ENCODE data around the gene OR52N1.

The OR52N1 gene

DNA sequence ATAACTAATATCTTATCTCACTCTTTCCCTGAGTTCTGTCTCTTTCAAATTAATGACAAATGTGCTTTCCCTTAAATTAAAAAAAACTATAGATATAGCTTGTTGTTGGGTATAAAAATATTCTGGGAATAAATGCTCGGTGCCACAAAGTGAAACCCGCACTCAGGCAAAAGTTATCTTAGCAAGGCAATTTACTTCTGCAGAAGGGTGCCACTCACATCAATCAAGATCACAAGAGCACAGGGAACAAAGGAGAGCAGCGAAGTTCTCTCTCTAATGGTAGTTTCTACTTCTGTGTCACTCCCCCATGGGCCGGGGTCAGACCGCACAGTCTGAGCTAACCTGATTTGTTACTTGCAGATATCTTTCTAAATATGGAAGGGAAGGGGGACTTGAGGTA lies 12.9 kb upstream of the OR52N1 start:
- TF ChIP-seq MAX (IDR thresholded peaks at IDR 0.05) (no peak), NFIC (IDR thresholded peaks at IDR 0.05) (no peak)

- TF ChIP-seq RAD21 (IDR thresholded peaks at IDR 0.05; ENCODE audit: low read depth) (no peak), CEBPB (IDR thresholded peaks at IDR 0.05) (no peak), YY1 (IDR thresholded peaks at IDR 0.05; ENCODE audit: low read depth) (no peak), EGR1 (IDR thresholded peaks at IDR 0.05) (no peak), FOXM1 (IDR thresholded peaks at IDR 0.05; ENCODE audit: borderline replicate concordance, low read depth) (no peak), TEAD4 (IDR thresholded peaks at IDR 0.05) (no peak), NFIC (IDR thresholded peaks at IDR 0.05) (no peak), MAX (IDR thresholded peaks at IDR 0.05) (no peak), TAF1 (IDR thresholded peaks at IDR 0.05; ENCODE audit: low read depth) (no peak), TCF12 (IDR thresholded peaks at IDR 0.05; ENCODE audit: low read depth) (no peak), ZBTB7A (IDR thresholded peaks at IDR 0.05; ENCODE audit: low read depth) (no peak), EP300 (IDR thresholded peaks at IDR 0.05; ENCODE audit: borderline replicate concordance) (no peak)
- TF ChIP-seq, protein P1, sequence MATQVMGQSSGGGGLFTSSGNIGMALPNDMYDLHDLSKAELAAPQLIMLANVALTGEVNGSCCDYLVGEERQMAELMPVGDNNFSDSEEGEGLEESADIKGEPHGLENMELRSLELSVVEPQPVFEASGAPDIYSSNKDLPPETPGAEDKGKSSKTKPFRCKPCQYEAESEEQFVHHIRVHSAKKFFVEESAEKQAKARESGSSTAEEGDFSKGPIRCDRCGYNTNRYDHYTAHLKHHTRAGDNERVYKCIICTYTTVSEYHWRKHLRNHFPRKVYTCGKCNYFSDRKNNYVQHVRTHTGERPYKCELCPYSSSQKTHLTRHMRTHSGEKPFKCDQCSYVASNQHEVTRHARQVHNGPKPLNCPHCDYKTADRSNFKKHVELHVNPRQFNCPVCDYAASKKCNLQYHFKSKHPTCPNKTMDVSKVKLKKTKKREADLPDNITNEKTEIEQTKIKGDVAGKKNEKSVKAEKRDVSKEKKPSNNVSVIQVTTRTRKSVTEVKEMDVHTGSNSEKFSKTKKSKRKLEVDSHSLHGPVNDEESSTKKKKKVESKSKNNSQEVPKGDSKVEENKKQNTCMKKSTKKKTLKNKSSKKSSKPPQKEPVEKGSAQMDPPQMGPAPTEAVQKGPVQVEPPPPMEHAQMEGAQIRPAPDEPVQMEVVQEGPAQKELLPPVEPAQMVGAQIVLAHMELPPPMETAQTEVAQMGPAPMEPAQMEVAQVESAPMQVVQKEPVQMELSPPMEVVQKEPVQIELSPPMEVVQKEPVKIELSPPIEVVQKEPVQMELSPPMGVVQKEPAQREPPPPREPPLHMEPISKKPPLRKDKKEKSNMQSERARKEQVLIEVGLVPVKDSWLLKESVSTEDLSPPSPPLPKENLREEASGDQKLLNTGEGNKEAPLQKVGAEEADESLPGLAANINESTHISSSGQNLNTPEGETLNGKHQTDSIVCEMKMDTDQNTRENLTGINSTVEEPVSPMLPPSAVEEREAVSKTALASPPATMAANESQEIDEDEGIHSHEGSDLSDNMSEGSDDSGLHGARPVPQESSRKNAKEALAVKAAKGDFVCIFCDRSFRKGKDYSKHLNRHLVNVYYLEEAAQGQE (IDR thresholded peaks at IDR 0.05; ENCODE audit: low read depth) = no peak
- TF ChIP-seq, protein P2, sequence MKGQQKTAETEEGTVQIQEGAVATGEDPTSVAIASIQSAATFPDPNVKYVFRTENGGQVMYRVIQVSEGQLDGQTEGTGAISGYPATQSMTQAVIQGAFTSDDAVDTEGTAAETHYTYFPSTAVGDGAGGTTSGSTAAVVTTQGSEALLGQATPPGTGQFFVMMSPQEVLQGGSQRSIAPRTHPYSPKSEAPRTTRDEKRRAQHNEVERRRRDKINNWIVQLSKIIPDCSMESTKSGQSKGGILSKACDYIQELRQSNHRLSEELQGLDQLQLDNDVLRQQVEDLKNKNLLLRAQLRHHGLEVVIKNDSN (IDR thresholded peaks at IDR 0.05) = no peak
Measured at GRCh38 chr11:5796541-5796940, 5.5 kb upstream of the OR52N1 start.

GRCh38 chr11:5783255-5783654 lies 7.8 kb downstream of the OR52N1 start, which contains the start of gene OR52N5:
Gene OR52N5, minus strand, starts transcription at chr11:5783355. Its CDS starts 4,721 bp downstream, at chr11:5778634.
- no peak for TF ChIP-seq ZBTB7A (IDR thresholded peaks at IDR 0.05; ENCODE audit: low read depth)
- TF ChIP-seq TAF1 (IDR thresholded peaks at IDR 0.05; ENCODE audit: low read depth) = no peak
- TF ChIP-seq TEAD4 (IDR thresholded peaks at IDR 0.05) = no peak
- TF ChIP-seq EGR1 (IDR thresholded peaks at IDR 0.05) = no peak
- no peak for TF ChIP-seq NFIC (IDR thresholded peaks at IDR 0.05)
- TF ChIP-seq EP300 (IDR thresholded peaks at IDR 0.05; ENCODE audit: borderline replicate concordance) = no peak
- no peak for TF ChIP-seq FOXM1 (IDR thresholded peaks at IDR 0.05; ENCODE audit: borderline replicate concordance, low read depth)
- TF ChIP-seq TCF12 (IDR thresholded peaks at IDR 0.05; ENCODE audit: low read depth) = no peak
- TF ChIP-seq, protein P2 (IDR thresholded peaks at IDR 0.05) = no peak
- no peak for TF ChIP-seq RAD21 (IDR thresholded peaks at IDR 0.05; ENCODE audit: low read depth)
- TF ChIP-seq, protein P1 (IDR thresholded peaks at IDR 0.05; ENCODE audit: low read depth) = no peak
- no peak for TF ChIP-seq CEBPB (IDR thresholded peaks at IDR 0.05)
- no peak for TF ChIP-seq MAX (IDR thresholded peaks at IDR 0.05)
- no peak for TF ChIP-seq YY1 (IDR thresholded peaks at IDR 0.05; ENCODE audit: low read depth)
- no peak for TF ChIP-seq CREB1 (IDR thresholded peaks at IDR 0.05; ENCODE audit: low read depth)

- no peak for TF ChIP-seq FOXM1 (IDR thresholded peaks at IDR 0.05; ENCODE audit: borderline replicate concordance, low read depth)
- no peak for TF ChIP-seq TAF1 (IDR thresholded peaks at IDR 0.05; ENCODE audit: low read depth)
- no peak for TF ChIP-seq YY1 (IDR thresholded peaks at IDR 0.05; ENCODE audit: low read depth)
- TF ChIP-seq CEBPB (IDR thresholded peaks at IDR 0.05) = no peak
- TF ChIP-seq NFIC (IDR thresholded peaks at IDR 0.05) = no peak
- TF ChIP-seq EGR1 (IDR thresholded peaks at IDR 0.05) = no peak
- TF ChIP-seq TCF12 (IDR thresholded peaks at IDR 0.05; ENCODE audit: low read depth) = no peak
Measured at GRCh38 chr11:5767056-5767455, 24.0 kb downstream of the OR52N1 start.

DNA sequence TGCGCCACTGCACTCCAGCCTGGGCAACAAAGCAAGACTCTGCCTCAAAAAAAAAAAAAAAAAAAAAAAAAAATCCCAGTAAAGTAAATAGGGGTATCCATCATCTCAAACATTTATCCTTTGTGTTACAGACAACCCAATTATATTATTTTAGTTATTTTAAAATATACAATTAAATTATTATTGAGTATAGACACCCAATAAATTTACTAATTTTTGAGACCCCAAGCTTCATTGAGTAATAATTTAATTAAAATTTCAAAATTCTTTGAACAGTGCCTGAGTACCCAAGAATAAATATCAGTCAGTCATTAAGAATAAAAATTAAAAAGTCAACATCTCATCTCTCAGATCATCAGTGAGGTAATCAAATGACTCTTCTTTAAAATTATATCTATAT lies 37.1 kb downstream of the OR52N1 start, which contains the start of gene OR52N4:
OR52N4 (plus strand) TSS at position 301 of the 400 bp plus-strand sequence. CDS start 498 bp downstream, outside the sequence.
- TF ChIP-seq CREB1 (IDR thresholded peaks at IDR 0.05; ENCODE audit: low read depth) (no peak), EGR1 (IDR thresholded peaks at IDR 0.05) (no peak), EP300 (IDR thresholded peaks at IDR 0.05; ENCODE audit: borderline replicate concordance) (no peak), RAD21 (IDR thresholded peaks at IDR 0.05; ENCODE audit: low read depth) (no peak), CEBPB (IDR thresholded peaks at IDR 0.05) (no peak), TEAD4 (IDR thresholded peaks at IDR 0.05) (no peak), MAX (IDR thresholded peaks at IDR 0.05) (no peak)
- TF ChIP-seq, protein P2 (IDR thresholded peaks at IDR 0.05) = no peak
- TF ChIP-seq, protein P1 (IDR thresholded peaks at IDR 0.05; ENCODE audit: low read depth) = no peak
